ENCODE results near the gene ZBTB21. TPM values are rescaled to one million over a fixed set of nuclear protein-coding genes. Genes with fewer than 3 reads are reported as not detected.

Gene ZBTB21
- total RNA-seq, 1 donor from 2014 or later: 17.8 TPM

- no peaks in the 10 kb centered on the region for H3K27me3 ChIP-seq
- no peaks in the 10 kb centered on the region for H3K9me3 ChIP-seq
- H3K36me3 ChIP-seq: no peaks in the 10 kb centered on the region
- peak overlapping the region; percentile 42 for H3K27ac ChIP-seq
- intact Hi-C loops (cut with DNase I): no loop called here
- ATAC-seq (peak; percentile 79), DNase-seq (no peak)
- TF ChIP-seq, protein P1, sequence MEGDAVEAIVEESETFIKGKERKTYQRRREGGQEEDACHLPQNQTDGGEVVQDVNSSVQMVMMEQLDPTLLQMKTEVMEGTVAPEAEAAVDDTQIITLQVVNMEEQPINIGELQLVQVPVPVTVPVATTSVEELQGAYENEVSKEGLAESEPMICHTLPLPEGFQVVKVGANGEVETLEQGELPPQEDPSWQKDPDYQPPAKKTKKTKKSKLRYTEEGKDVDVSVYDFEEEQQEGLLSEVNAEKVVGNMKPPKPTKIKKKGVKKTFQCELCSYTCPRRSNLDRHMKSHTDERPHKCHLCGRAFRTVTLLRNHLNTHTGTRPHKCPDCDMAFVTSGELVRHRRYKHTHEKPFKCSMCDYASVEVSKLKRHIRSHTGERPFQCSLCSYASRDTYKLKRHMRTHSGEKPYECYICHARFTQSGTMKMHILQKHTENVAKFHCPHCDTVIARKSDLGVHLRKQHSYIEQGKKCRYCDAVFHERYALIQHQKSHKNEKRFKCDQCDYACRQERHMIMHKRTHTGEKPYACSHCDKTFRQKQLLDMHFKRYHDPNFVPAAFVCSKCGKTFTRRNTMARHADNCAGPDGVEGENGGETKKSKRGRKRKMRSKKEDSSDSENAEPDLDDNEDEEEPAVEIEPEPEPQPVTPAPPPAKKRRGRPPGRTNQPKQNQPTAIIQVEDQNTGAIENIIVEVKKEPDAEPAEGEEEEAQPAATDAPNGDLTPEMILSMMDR (IDR thresholded peaks at IDR 0.05): no peak
- peaks cover 10% of the 10 kb centered on the region for H3K4me1 ChIP-seq
- H3K4me3 ChIP-seq: no peak overlapping the region
Observed at GRCh38 chr21:42039470-42039901, 29.3 kb upstream of the ZBTB21 start.

- no peak overlapping the region for H3K27ac ChIP-seq
- H3K4me3 ChIP-seq: no peak overlapping the region
- intact Hi-C loops (cut with DNase I): no loop called here
- H3K9me3 ChIP-seq: no peaks in the 10 kb centered on the region
- TF ChIP-seq, protein P1 (IDR thresholded peaks at IDR 0.05): no peak
- DNase-seq (no peak), ATAC-seq (no peak)
- peaks cover 10% of the 10 kb centered on the region for H3K4me1 ChIP-seq
- H3K27me3 ChIP-seq: no peaks in the 10 kb centered on the region
- H3K36me3 ChIP-seq: no peaks in the 10 kb centered on the region
Observed at GRCh38 chr21:42038826-42039425, 28.8 kb upstream of the ZBTB21 start.

DNA sequence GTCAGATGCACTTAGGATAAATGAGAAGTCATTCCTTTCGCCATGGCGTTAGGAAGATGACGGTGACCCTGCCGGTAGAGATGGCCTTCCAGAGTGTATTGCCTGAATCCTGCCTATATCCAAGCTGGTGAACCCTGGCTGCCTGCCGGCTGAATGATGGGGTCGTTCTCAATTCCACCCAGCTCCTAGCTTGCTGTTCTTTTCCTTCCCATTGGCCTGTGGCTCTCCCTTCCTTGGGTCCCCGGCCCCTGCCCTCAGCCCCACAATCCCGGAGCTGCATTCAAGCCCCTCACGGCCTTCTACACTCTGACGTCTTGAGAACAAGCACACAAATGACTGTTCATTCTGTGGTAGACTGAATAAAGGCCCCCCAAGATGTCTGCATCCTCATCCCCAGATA is 28.2 kb upstream of the ZBTB21 start:
- TF ChIP-seq, protein P1 (IDR thresholded peaks at IDR 0.05): no peak
- ATAC-seq (no peak), DNase-seq (no peak)
- Histone ChIP-seq H3K36me3 (no peaks in the 10 kb centered on the region), H3K27me3 (no peaks in the 10 kb centered on the region), H3K4me1 (peaks cover 10% of the 10 kb centered on the region), H3K9me3 (no peaks in the 10 kb centered on the region), H3K4me3 (no peak overlapping the region), H3K27ac (no peak overlapping the region)
- intact Hi-C loops (cut with DNase I): no loop called here

DNA sequence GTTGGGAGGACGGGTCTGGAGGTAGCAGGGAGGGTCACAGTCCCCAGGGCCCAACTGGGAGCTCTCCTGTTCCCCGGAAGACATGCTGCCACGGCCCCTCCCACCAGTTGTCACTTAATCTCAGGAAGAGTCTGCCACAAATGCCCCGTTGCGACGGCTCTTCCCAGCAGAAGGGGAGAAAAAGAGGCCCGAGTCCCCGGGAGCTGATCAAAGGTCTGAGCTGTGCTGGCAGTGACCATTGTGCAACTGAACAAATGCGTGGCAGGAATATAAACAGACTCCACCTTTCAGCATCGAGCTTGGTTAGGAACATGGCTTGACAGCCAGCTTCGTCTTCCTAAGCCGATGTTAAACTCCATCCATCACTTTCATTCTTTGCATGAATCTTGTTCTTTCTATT is 27.8 kb upstream of the ZBTB21 start:
- ATAC-seq (no peak), DNase-seq (no peak)
- TF ChIP-seq, protein P1 (IDR thresholded peaks at IDR 0.05): no peak
- Histone ChIP-seq H3K27me3 (no peaks in the 10 kb centered on the region), H3K36me3 (no peaks in the 10 kb centered on the region), H3K4me3 (no peak overlapping the region), H3K4me1 (peaks cover 10% of the 10 kb centered on the region), H3K27ac (no peak overlapping the region), H3K9me3 (no peaks in the 10 kb centered on the region)
- intact Hi-C loops (cut with DNase I): no loop called here

DNA sequence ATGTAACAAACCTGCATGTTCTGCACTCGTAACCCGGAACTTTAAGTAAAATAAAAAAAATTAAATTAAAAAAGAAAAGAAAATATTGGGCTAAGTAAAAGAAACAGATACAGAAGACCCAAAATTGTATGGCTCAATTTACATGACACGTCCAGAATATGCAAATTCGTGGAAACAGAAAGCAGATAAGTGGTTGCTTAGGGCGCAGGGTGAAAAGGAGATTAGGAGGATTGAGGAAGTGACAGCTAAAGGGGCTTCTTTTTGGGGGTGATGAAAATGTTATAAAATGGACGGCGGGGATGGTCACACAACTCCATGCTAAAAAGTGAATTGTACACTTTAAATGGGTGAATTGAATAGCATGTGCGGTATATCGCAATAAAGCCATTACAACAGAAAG is 27.4 kb upstream of the ZBTB21 start:
- H3K27ac ChIP-seq: no peak overlapping the region
- DNase-seq (no peak), ATAC-seq (no peak)
- H3K27me3 ChIP-seq: no peaks in the 10 kb centered on the region
- no peaks in the 10 kb centered on the region for H3K36me3 ChIP-seq
- H3K4me3 ChIP-seq: no peak overlapping the region
- no peaks in the 10 kb centered on the region for H3K9me3 ChIP-seq
- H3K4me1 ChIP-seq: peaks cover 10% of the 10 kb centered on the region
- TF ChIP-seq, protein P1 (IDR thresholded peaks at IDR 0.05): no peak
- intact Hi-C loops (cut with DNase I): no loop called here

- no peak overlapping the region for H3K27ac ChIP-seq
- peaks cover 10% of the 10 kb centered on the region for H3K4me1 ChIP-seq
- H3K9me3 ChIP-seq: no peaks in the 10 kb centered on the region
- no peaks in the 10 kb centered on the region for H3K36me3 ChIP-seq
- TF ChIP-seq, protein P1 (IDR thresholded peaks at IDR 0.05): no peak
- no peak for ATAC-seq
- no peak overlapping the region for H3K4me3 ChIP-seq
- H3K27me3 ChIP-seq: no peaks in the 10 kb centered on the region
- intact Hi-C loops (cut with DNase I): no loop called here
- DNase-seq: no peak
Observed at GRCh38 chr21:42036313-42036712, 26.2 kb upstream of the ZBTB21 start.

All from upper lobe of right lung (tissue), 1 donor.